SH-SY5Y (cell line): Measurements from ENCODE around the gene FOXN1.

ENCODE experiments used
- GATA2 ChIP-seq: IDR thresholded peaks from 2 replicates; pipeline ENCODE4 v1.6.1; 2011; ENCODE audit warnings: mild to moderate bottlenecking, low read depth, low read length
- GATA3 ChIP-seq: IDR thresholded peaks from 2 replicates; pipeline ENCODE4 v1.6.1; 2011; ENCODE audit warnings: low read depth, mild to moderate bottlenecking, low read length, moderate library complexity

- TF ChIP-seq GATA2, result no peak
- TF ChIP-seq GATA3, result no peak
Observed at GRCh38 chr17:28527181-28527681, 21.1 kb downstream of the FOXN1 start.
